HFF-Myc (cell line): ENCODE measurements around the gene CPB2.

Experiments
- DNase-seq: peaks from one replicate; pipeline ENCODE4 v3.0.0-alpha.2; 2011; ENCODE audit warnings: low read depth; ENCODE audit errors: extremely low read depth
- H3K4me3 ChIP-seq: replicated peaks from 2 replicates; pipeline ENCODE4 v1.5.1; 2011; ENCODE audit warnings: low read depth, mild to moderate bottlenecking, control low read depth, low read length
- CTCF ChIP-seq: IDR thresholded peaks from 2 replicates; pipeline ENCODE4 v1.5.1; 2012; ENCODE audit warnings: mild to moderate bottlenecking, low read depth, low read length, control low read depth; ENCODE audit errors: missing control alignments

CPB2 gene

GRCh38 chr13:46129124-46129523 is 24.3 kb upstream of the CPB2 start:
- no peak for TF ChIP-seq CTCF
- no peak overlapping the region for H3K4me3 ChIP-seq
- no peak for DNase-seq

DNA sequence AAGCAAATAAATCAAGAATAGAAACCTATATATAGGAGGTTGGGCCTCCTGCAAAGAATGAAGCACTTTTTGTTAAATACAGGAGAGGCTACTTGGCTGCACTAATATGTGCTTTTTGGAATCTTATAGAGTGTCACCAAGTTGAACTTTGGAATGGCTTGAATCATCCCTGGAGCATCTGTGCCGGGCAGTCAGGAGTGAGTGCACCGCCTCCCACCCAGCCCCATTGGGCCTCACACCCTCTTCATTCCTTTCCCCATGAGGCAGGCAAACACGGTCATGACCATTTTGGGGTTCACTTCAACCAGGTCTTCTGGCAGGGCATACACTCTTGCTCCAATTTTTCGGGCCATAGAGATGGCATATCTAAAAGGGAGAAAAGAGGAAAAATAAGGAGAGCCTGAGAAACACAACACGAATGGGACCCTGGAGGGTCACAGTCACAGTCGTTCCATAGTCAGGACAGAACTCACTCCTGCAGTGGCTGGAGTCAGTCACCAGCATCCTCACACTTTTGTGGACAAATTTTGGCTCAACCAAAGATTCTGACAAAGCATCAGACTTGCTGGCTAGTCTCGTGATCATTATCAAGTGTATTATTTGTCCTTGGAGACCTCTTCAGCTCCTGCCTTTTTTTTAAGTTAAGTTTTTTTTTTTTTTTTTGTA is 22.7 kb upstream of the CPB2 start:
- DNase-seq: no peak

GRCh38 chr13:46126552-46127357 is 21.9 kb upstream of the CPB2 start:
- peak; percentile 50 for DNase-seq

More for the DNA sequence above, 22.7 kb upstream of the CPB2 start:
- no peak overlapping the region for H3K4me3 ChIP-seq
- no peak for TF ChIP-seq CTCF

GRCh38 chr13:46126056-46126455 is 21.2 kb upstream of the CPB2 start:
- TF ChIP-seq CTCF: no peak
- H3K4me3 ChIP-seq: no peak overlapping the region
- no peak for DNase-seq

More at GRCh38 chr13:46126552-46127357, 21.9 kb upstream of the CPB2 start:
- H3K4me3 ChIP-seq: no peak overlapping the region
- peak; percentile 88 for TF ChIP-seq CTCF

DNA sequence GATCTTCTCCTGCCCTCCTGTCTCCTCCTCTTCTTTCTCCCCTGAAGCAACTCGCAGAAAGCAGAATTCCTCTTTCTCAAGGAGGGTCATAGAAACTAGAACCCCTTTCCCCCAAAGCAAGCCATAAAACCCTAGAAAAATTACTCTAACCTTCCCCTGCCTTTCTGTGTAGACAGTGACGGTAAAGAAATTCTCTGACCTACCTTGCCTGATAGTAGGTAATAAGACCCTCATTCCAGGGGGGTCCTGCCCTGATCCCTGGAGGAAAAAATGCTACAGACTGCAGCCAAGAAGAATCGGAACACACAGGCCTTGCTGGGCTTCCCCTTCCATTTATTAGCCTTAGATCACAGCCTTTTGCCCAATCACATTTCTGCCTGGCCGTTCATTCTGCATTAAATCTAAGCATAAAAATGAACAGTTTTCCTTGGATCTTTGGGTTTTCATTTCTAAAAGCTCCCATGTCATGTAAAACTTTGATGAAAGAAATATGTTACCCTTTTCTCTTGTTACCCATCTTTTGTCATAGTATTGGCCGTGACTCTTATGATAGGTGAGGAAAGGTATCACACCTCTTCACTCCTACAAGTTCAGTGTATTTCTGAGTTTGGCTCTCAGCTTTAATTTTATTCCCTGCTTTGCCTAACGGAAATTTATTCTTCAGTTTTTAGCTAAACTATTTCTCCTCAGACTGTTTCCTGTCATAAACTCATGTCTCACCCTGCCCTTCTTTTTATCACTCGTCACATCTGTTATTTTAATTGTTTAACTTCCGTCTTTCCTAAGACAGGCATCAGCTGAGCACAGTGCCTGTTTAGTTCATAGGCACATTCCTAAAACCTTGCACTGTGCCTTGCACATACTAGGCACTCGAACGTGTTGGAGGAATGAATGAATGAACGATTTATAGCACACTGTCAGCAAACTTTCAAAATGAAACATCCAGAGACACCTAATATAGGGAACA is 20.4 kb upstream of the CPB2 start:
- DNase-seq: no peak
- H3K4me3 ChIP-seq: no peak overlapping the region
- no peak for TF ChIP-seq CTCF

GRCh38 chr13:46124531-46124966 is 19.7 kb upstream of the CPB2 start:
- no peak for DNase-seq
- no peak overlapping the region for H3K4me3 ChIP-seq
- no peak for TF ChIP-seq CTCF
